ENCODE data around the gene SH3TC1. TPM values are rescaled to one million over a fixed set of nuclear protein-coding genes. Genes with fewer than 3 reads are reported as not detected.

The SH3TC1 gene
- polyA plus RNA-seq, 3 donors: 36.9 to 85.7 (median 41.9) TPM

DNA sequence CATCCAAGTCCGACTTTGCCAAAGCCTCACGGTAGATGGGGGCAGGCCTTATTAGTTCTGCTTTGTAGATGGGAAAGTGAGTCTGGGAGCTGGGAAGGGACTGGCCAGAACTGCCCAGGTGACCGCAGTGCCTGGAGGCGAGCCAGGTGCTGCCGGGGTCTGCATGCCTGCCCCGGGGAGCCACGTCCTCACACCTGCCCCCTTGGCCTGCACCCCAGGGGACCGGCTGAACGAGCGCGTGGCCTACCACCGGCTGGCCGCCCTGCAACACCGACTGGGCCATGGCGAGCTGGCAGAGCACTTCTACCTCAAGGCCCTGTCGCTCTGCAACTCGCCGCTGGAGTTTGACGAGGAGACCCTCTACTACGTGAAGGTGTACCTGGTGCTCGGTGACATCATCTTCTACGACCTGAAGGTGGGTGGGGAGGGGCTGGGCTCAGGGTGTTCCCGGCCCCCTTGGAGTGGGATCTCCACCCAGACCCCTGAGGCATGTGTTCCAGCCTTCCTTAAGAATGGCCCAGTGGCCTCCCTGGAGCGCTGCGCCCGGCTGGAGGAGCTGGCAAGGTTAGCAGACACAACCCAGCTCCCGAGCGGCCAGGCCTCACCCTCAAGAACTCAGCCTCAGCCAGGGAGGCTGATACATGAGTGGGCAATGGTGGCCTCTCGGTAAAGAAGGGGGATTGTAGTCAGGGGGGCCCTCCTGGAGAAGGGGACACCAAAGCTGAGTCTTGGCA lies 38.3 kb downstream of the SH3TC1 start:
- DNase-seq: no peak
- H3K4me1 Mint-ChIP-seq: peaks cover 27% of the 10 kb centered on the region
- 98% methylated on average over 24 of the region's 29 CpGs for WGBS (ENCODE audit: insufficient coverage)
- intact Hi-C loops (cut with micrococcal nuclease): no loop called here
- H3K4me2 ChIP-seq (replicated peaks; ENCODE audit: extremely low read depth, low read length, poor library complexity, severe bottlenecking): no peak overlapping the region
- H3K9me3 Mint-ChIP-seq: peaks cover 0 to 2% (median 0%) of the 10 kb centered on the region in 7 donors
- no peak overlapping the region for H3K27ac ChIP-seq (ENCODE audit: low read depth in 1 of 2, low read length in 2 of 2)
- peaks cover 0 to 1% (median 1%) of the 10 kb centered on the region in 3 donors for H3K27me3 Mint-ChIP-seq (ENCODE audit: low read depth in 3 of 3)
- TF ChIP-seq, protein P1, sequence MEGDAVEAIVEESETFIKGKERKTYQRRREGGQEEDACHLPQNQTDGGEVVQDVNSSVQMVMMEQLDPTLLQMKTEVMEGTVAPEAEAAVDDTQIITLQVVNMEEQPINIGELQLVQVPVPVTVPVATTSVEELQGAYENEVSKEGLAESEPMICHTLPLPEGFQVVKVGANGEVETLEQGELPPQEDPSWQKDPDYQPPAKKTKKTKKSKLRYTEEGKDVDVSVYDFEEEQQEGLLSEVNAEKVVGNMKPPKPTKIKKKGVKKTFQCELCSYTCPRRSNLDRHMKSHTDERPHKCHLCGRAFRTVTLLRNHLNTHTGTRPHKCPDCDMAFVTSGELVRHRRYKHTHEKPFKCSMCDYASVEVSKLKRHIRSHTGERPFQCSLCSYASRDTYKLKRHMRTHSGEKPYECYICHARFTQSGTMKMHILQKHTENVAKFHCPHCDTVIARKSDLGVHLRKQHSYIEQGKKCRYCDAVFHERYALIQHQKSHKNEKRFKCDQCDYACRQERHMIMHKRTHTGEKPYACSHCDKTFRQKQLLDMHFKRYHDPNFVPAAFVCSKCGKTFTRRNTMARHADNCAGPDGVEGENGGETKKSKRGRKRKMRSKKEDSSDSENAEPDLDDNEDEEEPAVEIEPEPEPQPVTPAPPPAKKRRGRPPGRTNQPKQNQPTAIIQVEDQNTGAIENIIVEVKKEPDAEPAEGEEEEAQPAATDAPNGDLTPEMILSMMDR (IDR thresholded peaks at IDR 0.05): no peak
- no peaks in the 10 kb centered on the region for H3K27me3 ChIP-seq (ENCODE audit: control insufficient read depth in 2 of 2, insufficient read depth in 2 of 2, low read length in 2 of 2)
- peaks cover 94 to 99% of the 10 kb centered on the region in 2 donors for H3K36me3 ChIP-seq (replicated peaks in 1 of 2; ENCODE audit: control insufficient read depth in 1 of 2, insufficient read depth in 2 of 2, low read length in 2 of 2)
- H3K36me3 Mint-ChIP-seq: peaks cover 46 to 55% of the 10 kb centered on the region in 2 donors
- H3K4me3 ChIP-seq (replicated peaks in 1 of 3; ENCODE audit: low read depth in 2 of 3, low read length in 3 of 3): no peak overlapping the region
- peaks cover 100% of the 10 kb centered on the region for H4K20me1 ChIP-seq (ENCODE audit: insufficient read depth, low read length)
- H3K9ac ChIP-seq (ENCODE audit: insufficient read depth, low read length, poor library complexity, severe bottlenecking): no peak overlapping the region
- H3K9me3 ChIP-seq (replicated peaks in 1 of 2; ENCODE audit: control insufficient read depth in 1 of 2, insufficient read depth in 1 of 2, low read length in 2 of 2): no peaks in the 10 kb centered on the region
- peaks cover 16 to 24% of the 10 kb centered on the region in 2 donors for H3K4me1 ChIP-seq (ENCODE audit: control insufficient read depth in 1 of 2, insufficient read depth in 2 of 2, low read length in 2 of 2)
- H3K4me3 Mint-ChIP-seq: no peak overlapping the region
- no peaks in the 10 kb centered on the region for H3K79me2 ChIP-seq (ENCODE audit: insufficient read depth, low read length)
- no peak overlapping the region for H2AFZ ChIP-seq (ENCODE audit: insufficient read depth, low read depth, low read length, poor library complexity, severe bottlenecking)
- H3K27ac Mint-ChIP-seq: no peak overlapping the region

DNA sequence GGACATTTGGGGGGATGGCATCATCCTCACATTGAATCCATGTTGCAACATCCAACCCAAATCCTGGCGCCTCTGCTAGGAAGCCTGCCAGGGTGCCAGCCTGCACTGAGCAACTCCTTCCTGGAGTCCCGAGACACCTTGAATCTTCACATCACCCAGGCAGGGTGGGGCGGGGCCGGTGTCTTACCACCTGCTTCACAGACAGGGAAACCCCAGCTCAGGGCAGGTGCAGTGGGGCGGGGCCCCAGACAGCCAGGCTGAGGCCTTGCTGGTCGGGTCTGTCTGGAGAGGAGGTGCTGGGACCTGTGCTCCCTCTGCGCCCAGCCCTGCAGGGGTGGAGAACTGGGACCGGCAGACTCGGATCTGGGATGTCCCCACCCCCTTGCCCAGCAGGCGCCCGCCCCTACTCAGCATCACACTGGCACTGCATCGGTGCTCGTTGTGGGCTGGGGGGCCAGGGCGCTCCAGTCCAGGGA lies 39.0 kb downstream of the SH3TC1 start:
- Mint-ChIP-seq H3K9me3 (peaks cover 0 to 2% (median 0%) of the 10 kb centered on the region in 7 donors), H3K27me3 (ENCODE audit: low read depth in 3 of 3) (peaks cover 0 to 1% (median 1%) of the 10 kb centered on the region in 3 donors), H3K4me3 (no peak overlapping the region), H3K27ac (no peak overlapping the region), H3K36me3 (peaks cover 46 to 62% of the 10 kb centered on the region in 2 donors), H3K4me1 (peaks cover 27% of the 10 kb centered on the region)
- peaks cover 91 to 99% of the 10 kb centered on the region in 2 donors for H3K36me3 ChIP-seq (replicated peaks in 1 of 2; ENCODE audit: control insufficient read depth in 1 of 2, insufficient read depth in 2 of 2, low read length in 2 of 2)
- no peak overlapping the region for H3K9ac ChIP-seq (ENCODE audit: insufficient read depth, low read length, poor library complexity, severe bottlenecking)
- no peak overlapping the region for H3K4me3 ChIP-seq (replicated peaks in 1 of 3; ENCODE audit: low read depth in 2 of 3, low read length in 3 of 3)
- DNase-seq: no peak
- intact Hi-C loops (cut with micrococcal nuclease): no loop called here
- no peak overlapping the region for H3K4me2 ChIP-seq (replicated peaks; ENCODE audit: extremely low read depth, low read length, poor library complexity, severe bottlenecking)
- no peak overlapping the region for H2AFZ ChIP-seq (ENCODE audit: insufficient read depth, low read depth, low read length, poor library complexity, severe bottlenecking)
- peaks cover 100% of the 10 kb centered on the region for H4K20me1 ChIP-seq (ENCODE audit: insufficient read depth, low read length)
- H3K27ac ChIP-seq (ENCODE audit: low read depth in 1 of 2, low read length in 2 of 2): no peak overlapping the region
- H3K4me1 ChIP-seq (ENCODE audit: control insufficient read depth in 1 of 2, insufficient read depth in 2 of 2, low read length in 2 of 2): peaks cover 16 to 25% of the 10 kb centered on the region in 2 donors
- H3K9me3 ChIP-seq (replicated peaks in 1 of 2; ENCODE audit: control insufficient read depth in 1 of 2, insufficient read depth in 1 of 2, low read length in 2 of 2): no peaks in the 10 kb centered on the region
- H3K79me2 ChIP-seq (ENCODE audit: insufficient read depth, low read length): no peaks in the 10 kb centered on the region
- TF ChIP-seq, protein P1 (IDR thresholded peaks at IDR 0.05): no peak
- WGBS (ENCODE audit: insufficient coverage): 94% methylated on average over 10 of the region's 14 CpGs
- no peaks in the 10 kb centered on the region for H3K27me3 ChIP-seq (ENCODE audit: control insufficient read depth in 2 of 2, insufficient read depth in 2 of 2, low read length in 2 of 2)

Data from CD14-positive monocyte (primary cell).